HCT116 (cell line): ENCODE measurements around the gene DEFB131A. TPM values are rescaled to one million over a fixed set of nuclear protein-coding genes. Genes with fewer than 3 reads are reported as not detected.
"Not testable (repeated sequence)": the region's sequence is repeated elsewhere in the genome, so short reads cannot be mapped to it uniquely, and the experiment has no call there.

Experiments used
- ATAC-seq: fragments of 200-7000 bp; cut with Tn5 transposase; 2 replicates; pipeline ENCODE4 v1.9.1; 2020; ENCODE audit warnings: mild to moderate bottlenecking, moderate library complexity
- BruUV-seq: library from RNA; stranded (reverse); fragments of 400-500 nt; replicated peaks from 2 replicates; lab custom pipeline; 2021; lab: Mats Ljungman, UMichigan
- CTCF ChIA-PET: fragments of 300-600 bp; sonication (Branson Sonifier 250); formaldehyde crosslinking; loops from one replicate; lab custom pipeline; 2021; ENCODE audit warnings: antibody characterized with exemption; lab: Charles Lee
- POLR2A ChIA-PET: fragments of 300-600, 350-600 bp; sonication (Branson Sonifier 250); formaldehyde crosslinking; loops from one replicate; lab custom pipeline; 2021; ENCODE audit warnings: antibody characterized with exemption; lab: Charles Lee
- RAD21 ChIA-PET, 2 experiments: fragments of 300-600 bp; sonication (Branson Sonifier 250); formaldehyde crosslinking; loops; one replicate each; lab custom pipeline; 2023; ENCODE audit warnings: low total read pairs in 2 of 2; ENCODE audit not compliant: uncharacterized antibody in 2 of 2, unreplicated experiment in 2 of 2, low non-redundant PET in 1 of 2; lab: Charles Lee
- DNase-seq: peaks from one replicate; pipeline ENCODE4 v3.0.0-alpha.2; 2010; ENCODE audit warnings: low read depth, low spot score
- H2AFZ ChIP-seq: fragments of 200-600 bp; shearing (Covaris generic), sonication (generic); 2 replicates; pipeline ENCODE4 v1.6.1; 2017; ENCODE audit warnings: low read depth, mixed run types, mixed read lengths, antibody characterized with exemption, low read length; ENCODE audit not compliant: poor library complexity, severe bottlenecking
- H3K27ac ChIP-seq: 2 replicates; pipeline ENCODE4 v1.5.1; 2012; ENCODE audit warnings: low read depth, low read length
- H3K27me3 ChIP-seq: fragments of 200-600 bp; sonication (generic); 2 replicates; pipeline ENCODE4 v1.6.1; 2016; ENCODE audit warnings: mixed run types, low read length, mixed read lengths; ENCODE audit not compliant: insufficient read depth
- H3K36me3 ChIP-seq, 2 experiments: fragments of 200-500 bp in 1 of 2; fragments of 200-600 bp in 1 of 2; sonication (Bioruptor generic) in 1 of 2; sonication (generic) in 1 of 2; 2 replicates each; pipeline versions ENCODE4 v1.5.1 to v1.6.1; 2014 to 2016; ENCODE audit warnings: low read length in 2 of 2, inconsistent platforms in 1 of 2, mixed read lengths in 1 of 2, mixed run types in 1 of 2; ENCODE audit not compliant: insufficient read depth in 2 of 2, control insufficient read depth in 1 of 2
- H3K4me1 ChIP-seq, 2 experiments: fragments of 200-600 bp in 1 of 2; sonication (generic) in 1 of 2; 2 replicates each; pipeline versions ENCODE4 v1.5.1 to v1.6.1; 2012 to 2017; ENCODE audit warnings: low read length in 2 of 2, inconsistent platforms in 1 of 2, mild to moderate bottlenecking in 1 of 2, mixed read lengths in 1 of 2, mixed run types in 1 of 2, moderate library complexity in 1 of 2; ENCODE audit not compliant: insufficient read depth in 2 of 2, control insufficient read depth in 1 of 2
- H3K4me2 ChIP-seq: fragments of 200-600 bp; sonication (generic); 2 replicates; pipeline ENCODE4 v1.6.1; 2017; ENCODE audit warnings: mixed run types, low read length, mixed read lengths
- H3K4me3 ChIP-seq, 2 experiments: fragments of 200-600 bp in 1 of 2; sonication (generic) in 1 of 2; replicated peaks in 1 of 2; 2 replicates each; pipeline ENCODE4 v1.5.1; 2011 to 2016; ENCODE audit warnings: low read length in 2 of 2, control low read depth in 1 of 2, low read depth in 1 of 2, mild to moderate bottlenecking in 1 of 2, mixed read lengths in 1 of 2, mixed run types in 1 of 2
- H3K79me2 ChIP-seq: fragments of 200-600 bp; sonication (generic); 2 replicates; pipeline ENCODE4 v1.6.1; 2017; ENCODE audit warnings: mild to moderate bottlenecking, mixed run types, low read length, moderate library complexity, mixed read lengths; ENCODE audit not compliant: insufficient read depth
- H3K9ac ChIP-seq: fragments of 200-600 bp; sonication (generic); 2 replicates; pipeline ENCODE4 v1.6.1; 2016; ENCODE audit warnings: low read length, mixed read lengths
- H3K9me2 ChIP-seq: fragments of 200-600 bp; sonication (generic), shearing (Covaris generic); 2 replicates; pipeline ENCODE4 v1.6.1; 2017; ENCODE audit warnings: mixed run types, mild to moderate bottlenecking, moderate library complexity; ENCODE audit not compliant: insufficient read depth
- H3K9me3 ChIP-seq, 2 experiments: fragments of 200-500 bp in 1 of 2; fragments of 200-600 bp in 1 of 2; sonication (Bioruptor generic) in 1 of 2; sonication (generic) in 1 of 2; 2 replicates each; pipeline ENCODE4 v1.6.1; 2014 to 2017; ENCODE audit warnings: low read length in 2 of 2, mixed read lengths in 2 of 2, inconsistent platforms in 1 of 2, low read depth in 1 of 2, mild to moderate bottlenecking in 1 of 2, mixed run types in 1 of 2, moderate library complexity in 1 of 2; ENCODE audit not compliant: control insufficient read depth in 1 of 2, insufficient read depth in 1 of 2
- H4K20me1 ChIP-seq: fragments of 200-600 bp; sonication (generic), shearing (Covaris generic); 2 replicates; pipeline ENCODE4 v1.6.1; 2017; ENCODE audit warnings: mixed run types, mild to moderate bottlenecking, moderate library complexity; ENCODE audit not compliant: insufficient read depth
- RAD21 ChIP-seq: IDR thresholded peaks from 2 replicates; pipeline ENCODE4 v1.6.1; 2012; ENCODE audit warnings: low read depth, mild to moderate bottlenecking
- intact Hi-C: fragments of 100-400 bp; cut with micrococcal nuclease; formaldehyde crosslinking; loops from 2 replicates; pipeline ENCODE4 v1.10.0; 2022
- total RNA-seq: library from RNA; stranded (reverse); gene quantifications from one replicate; pipeline ENCODE4 v1.2.1, GENCODE V29; 2021; ENCODE audit not compliant: unreplicated experiment
- TF ChIP-seq, protein P1 (sequence below), 3 experiments: fragments of 200-600 bp in 1 of 3; sonication (generic) in 1 of 3; IDR thresholded peaks in 2 of 3; conservative IDR thresholded peaks in 1 of 3; 2 replicates each; pipeline ENCODE4 v1.5.1; 2012 to 2017; ENCODE audit warnings: low read depth in 2 of 3, low read length in 2 of 3, antibody characterized with exemption in 1 of 3, borderline replicate concordance in 1 of 3, control low read depth in 1 of 3, mild to moderate bottlenecking in 1 of 3, mixed read lengths in 1 of 3, mixed run types in 1 of 3, moderate library complexity in 1 of 3; ENCODE audit not compliant: insufficient read depth in 1 of 3

Gene DEFB131A
- total RNA-seq, 1 experiment from 2014 or later: not detected

GRCh38 chr4:9425916-9426315, 18.3 kb upstream of the DEFB131A start:
- H3K4me2 ChIP-seq, H3K4me1 ChIP-seq, CTCF ChIA-PET, intact Hi-C loops, H3K9me3 ChIP-seq, H3K4me3 ChIP-seq, ATAC-seq, H3K36me3 ChIP-seq, H3K27ac ChIP-seq, RAD21 ChIA-PET, BruUV-seq, DNase-seq, H3K9me2 ChIP-seq, H4K20me1 ChIP-seq, H2AFZ ChIP-seq, H3K9ac ChIP-seq, H3K27me3 ChIP-seq, POLR2A ChIA-PET, H3K79me2 ChIP-seq: not testable (repeated sequence)

GRCh38 chr4:9430061-9430460, 14.2 kb upstream of the DEFB131A start:
- H3K9ac ChIP-seq, H4K20me1 ChIP-seq, POLR2A ChIA-PET, H3K27me3 ChIP-seq, H3K4me3 ChIP-seq, H2AFZ ChIP-seq, H3K9me2 ChIP-seq, intact Hi-C loops, H3K9me3 ChIP-seq, ATAC-seq, CTCF ChIA-PET, H3K36me3 ChIP-seq, H3K27ac ChIP-seq, RAD21 ChIA-PET, H3K4me2 ChIP-seq, BruUV-seq, DNase-seq, H3K4me1 ChIP-seq, H3K79me2 ChIP-seq: not testable (repeated sequence)

- H3K27me3 ChIP-seq, H2AFZ ChIP-seq, H3K36me3 ChIP-seq, POLR2A ChIA-PET, DNase-seq, H3K4me2 ChIP-seq, H3K9ac ChIP-seq, H3K9me3 ChIP-seq, H4K20me1 ChIP-seq, H3K79me2 ChIP-seq, H3K4me3 ChIP-seq, H3K9me2 ChIP-seq, RAD21 ChIA-PET, H3K4me1 ChIP-seq, intact Hi-C loops, BruUV-seq, CTCF ChIA-PET, H3K27ac ChIP-seq: not testable (repeated sequence)
- peak; percentile 83 for ATAC-seq
- TF ChIP-seq, protein P1, sequence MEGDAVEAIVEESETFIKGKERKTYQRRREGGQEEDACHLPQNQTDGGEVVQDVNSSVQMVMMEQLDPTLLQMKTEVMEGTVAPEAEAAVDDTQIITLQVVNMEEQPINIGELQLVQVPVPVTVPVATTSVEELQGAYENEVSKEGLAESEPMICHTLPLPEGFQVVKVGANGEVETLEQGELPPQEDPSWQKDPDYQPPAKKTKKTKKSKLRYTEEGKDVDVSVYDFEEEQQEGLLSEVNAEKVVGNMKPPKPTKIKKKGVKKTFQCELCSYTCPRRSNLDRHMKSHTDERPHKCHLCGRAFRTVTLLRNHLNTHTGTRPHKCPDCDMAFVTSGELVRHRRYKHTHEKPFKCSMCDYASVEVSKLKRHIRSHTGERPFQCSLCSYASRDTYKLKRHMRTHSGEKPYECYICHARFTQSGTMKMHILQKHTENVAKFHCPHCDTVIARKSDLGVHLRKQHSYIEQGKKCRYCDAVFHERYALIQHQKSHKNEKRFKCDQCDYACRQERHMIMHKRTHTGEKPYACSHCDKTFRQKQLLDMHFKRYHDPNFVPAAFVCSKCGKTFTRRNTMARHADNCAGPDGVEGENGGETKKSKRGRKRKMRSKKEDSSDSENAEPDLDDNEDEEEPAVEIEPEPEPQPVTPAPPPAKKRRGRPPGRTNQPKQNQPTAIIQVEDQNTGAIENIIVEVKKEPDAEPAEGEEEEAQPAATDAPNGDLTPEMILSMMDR (IDR thresholded peaks at IDR 0.05 in 2 of 3, conservative IDR thresholded peaks at IDR 0.05 in 1 of 3; ENCODE audit: borderline replicate concordance in 1 of 3, insufficient read depth in 1 of 3, low read depth in 2 of 3, low read length in 2 of 3): peak in 1 of 3 experiments; percentile 25; a peak in 1 of 6 replicates
- peak; percentile 26; the same call in 1 of the 2 replicates for TF ChIP-seq RAD21
Measured at GRCh38 chr4:9433320-9433719, 10.9 kb upstream of the DEFB131A start.

DNA sequence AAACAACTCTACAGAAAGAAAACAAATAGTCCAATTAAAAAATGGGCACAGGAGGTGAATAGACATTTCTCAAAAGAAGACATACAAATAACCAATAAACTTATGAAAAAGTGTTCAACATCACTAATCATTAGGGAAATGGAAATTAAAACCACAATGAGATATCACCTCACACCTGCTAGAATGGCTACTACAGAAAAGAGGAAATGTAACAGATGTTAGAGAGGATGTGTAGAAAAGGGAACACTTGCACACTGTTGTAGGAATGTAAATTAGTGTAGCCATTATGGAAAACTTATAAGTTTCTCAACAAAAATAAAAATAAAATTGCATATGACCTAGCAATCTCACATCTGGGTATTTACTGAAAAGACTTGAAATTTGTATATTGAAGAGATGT, 7.5 kb upstream of the DEFB131A start:
- CTCF ChIA-PET, DNase-seq, H3K9me2 ChIP-seq, BruUV-seq, H4K20me1 ChIP-seq, H3K79me2 ChIP-seq, H3K9me3 ChIP-seq, H3K36me3 ChIP-seq, intact Hi-C loops, H2AFZ ChIP-seq, RAD21 ChIA-PET, ATAC-seq, H3K27ac ChIP-seq, H3K4me2 ChIP-seq, H3K4me1 ChIP-seq, H3K27me3 ChIP-seq, POLR2A ChIA-PET, H3K4me3 ChIP-seq, H3K9ac ChIP-seq: not testable (repeated sequence)
